ENCODE measurements around the gene ASB18.

DNA sequence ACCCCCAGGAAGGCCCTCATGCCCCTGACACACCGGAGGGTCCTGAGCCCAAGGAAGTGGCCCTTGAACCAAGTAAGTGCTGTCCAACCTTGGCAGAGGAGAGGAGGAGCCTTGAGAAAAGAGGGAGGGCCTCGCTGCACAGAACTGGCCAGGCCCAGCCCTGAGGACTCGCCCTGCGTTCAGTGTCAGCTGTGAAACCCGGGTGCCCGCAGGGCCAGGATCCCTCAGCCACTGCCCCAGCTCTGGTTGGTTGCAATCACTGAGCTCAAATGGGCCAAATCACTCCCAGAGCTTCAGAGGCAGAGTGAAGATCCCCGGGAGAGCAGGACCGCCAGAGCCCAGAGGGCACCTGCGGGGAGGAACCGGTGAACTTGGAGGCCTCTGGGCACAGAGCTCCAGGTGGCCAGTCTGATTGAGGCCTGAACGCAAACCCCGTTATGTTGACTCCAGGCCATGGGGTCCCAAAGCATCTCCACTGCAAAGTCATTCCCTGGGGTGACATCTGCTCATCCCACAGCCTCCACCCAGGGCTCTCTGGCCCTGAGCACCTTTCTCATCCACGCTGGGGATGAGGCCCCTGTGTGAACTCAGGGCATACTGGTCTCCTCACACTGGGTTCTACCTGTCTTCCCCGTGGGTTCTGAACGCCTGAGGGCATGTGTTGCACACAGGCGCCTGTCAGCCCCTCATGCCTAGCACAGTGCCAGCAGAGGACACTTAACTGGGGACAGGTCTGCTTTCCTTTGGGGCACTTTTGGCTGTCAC is 107.9 kb downstream of the ASB18 start:
- no peak for TF ChIP-seq POLR2A (IDR thresholded peaks at IDR 0.05)
- TF ChIP-seq CTCF (IDR thresholded peaks at IDR 0.05 in 8 of 11, conservative IDR thresholded peaks at IDR 0.05 in 3 of 11), result no peak
- no peak for TF ChIP-seq POLR2AphosphoS5 (IDR thresholded peaks at IDR 0.05)
